CD14-positive monocyte (primary cell): ENCODE measurements around the gene CDK11B. TPM values are rescaled to one million over a fixed set of nuclear protein-coding genes. Genes with fewer than 3 reads are reported as not detected.

ENCODE experiments used
- DNase-seq, 3 donors: peaks; one replicate each; pipeline ENCODE4 v3.0.0-alpha.2; 2011 to 2022
- H2AFZ ChIP-seq: 2 replicates; pipeline ENCODE4 v1.6.0; 2012; ENCODE audit warnings: mild to moderate bottlenecking, low read depth, low read length, inconsistent platforms; ENCODE audit not compliant: insufficient read depth, poor library complexity, severe bottlenecking
- H3K27ac ChIP-seq, 2 donors: 1 replicate in 1 of 2; 2 replicates in 1 of 2; pipeline ENCODE4 v1.5.1; 2012 to 2013; ENCODE audit warnings: low read length in 2 of 2, control low read depth in 1 of 2, inconsistent platforms in 1 of 2, low read depth in 1 of 2, mild to moderate bottlenecking in 1 of 2
- H3K27me3 ChIP-seq, 2 donors: one replicate each; pipeline versions ENCODE4 v1.6.0 to v1.6.1; 2011 to 2013; ENCODE audit warnings: low read length in 2 of 2; ENCODE audit not compliant: control insufficient read depth in 2 of 2, insufficient read depth in 2 of 2
- H3K36me3 ChIP-seq, 2 donors: replicated peaks in 1 of 2; 1 replicate in 1 of 2; 2 replicates in 1 of 2; pipeline versions ENCODE4 v1.5.1 to v1.6.1; 2012 to 2013; ENCODE audit warnings: low read length in 2 of 2, control low read depth in 1 of 2, inconsistent platforms in 1 of 2, mild to moderate bottlenecking in 1 of 2; ENCODE audit not compliant: insufficient read depth in 2 of 2, control insufficient read depth in 1 of 2
- H3K4me1 ChIP-seq, 2 donors: 1 replicate in 1 of 2; 2 replicates in 1 of 2; pipeline versions ENCODE4 v1.5.1 to v1.6.1; 2012 to 2013; ENCODE audit warnings: low read length in 2 of 2, control low read depth in 1 of 2, inconsistent platforms in 1 of 2, mild to moderate bottlenecking in 1 of 2, moderate library complexity in 1 of 2; ENCODE audit not compliant: insufficient read depth in 2 of 2, control insufficient read depth in 1 of 2
- H3K4me2 ChIP-seq: replicated peaks from 2 replicates; pipeline ENCODE3; 2012; ENCODE audit warnings: low read length, moderate library complexity, mild to moderate bottlenecking; ENCODE audit not compliant: poor library complexity, severe bottlenecking; ENCODE audit errors: extremely low read depth
- H3K4me3 ChIP-seq, 3 experiments: fragments of 200-600 bp in 1 of 3; sonication (generic) in 1 of 3; replicated peaks in 1 of 3; 1 replicate in 2 of 3; 2 replicates in 1 of 3; pipeline ENCODE4 v1.5.1; 2011 to 2013; ENCODE audit warnings: low read length in 3 of 3, mild to moderate bottlenecking in 3 of 3, control low read depth in 2 of 3, low read depth in 2 of 3, inconsistent platforms in 1 of 3, moderate library complexity in 1 of 3
- H3K79me2 ChIP-seq: 2 replicates; pipeline ENCODE4 v1.6.0; 2012; ENCODE audit warnings: mild to moderate bottlenecking, control low read depth, inconsistent platforms, low read length, moderate library complexity; ENCODE audit not compliant: insufficient read depth
- H3K9ac ChIP-seq: 2 replicates; pipeline ENCODE4 v1.6.0; 2017; ENCODE audit warnings: low read length, mild to moderate bottlenecking; ENCODE audit not compliant: insufficient read depth, poor library complexity, severe bottlenecking
- H3K9me3 ChIP-seq, 2 donors: replicated peaks in 1 of 2; 1 replicate in 1 of 2; 2 replicates in 1 of 2; pipeline versions ENCODE4 v1.5.1 to v1.6.1; 2012 to 2013; ENCODE audit warnings: low read length in 2 of 2, control low read depth in 1 of 2; ENCODE audit not compliant: control insufficient read depth in 1 of 2, insufficient read depth in 1 of 2
- H4K20me1 ChIP-seq: 2 replicates; pipeline ENCODE4 v1.6.0; 2012; ENCODE audit warnings: mild to moderate bottlenecking, low read length, control low read depth, moderate library complexity; ENCODE audit not compliant: insufficient read depth
- H3K27ac Mint-ChIP-seq, 7 donors: one replicate each; pipeline ENCODE4 v1.8.0; 2020; ENCODE audit warnings: mild to moderate bottlenecking in 7 of 7, mixed read lengths in 7 of 7, moderate library complexity in 6 of 7, inconsistent platforms in 2 of 7
- H3K27me3 Mint-ChIP-seq, 3 donors: one replicate each; pipeline ENCODE4 v1.8.0; 2021 to 2022; ENCODE audit warnings: low read depth in 3 of 3, mild to moderate bottlenecking in 3 of 3, mixed read lengths in 3 of 3, moderate library complexity in 3 of 3, inconsistent platforms in 1 of 3
- H3K36me3 Mint-ChIP-seq, 2 donors: one replicate each; pipeline ENCODE4 v1.8.0; 2020; ENCODE audit warnings: mixed read lengths in 2 of 2, inconsistent platforms in 1 of 2, mild to moderate bottlenecking in 1 of 2
- H3K4me1 Mint-ChIP-seq: one replicate; pipeline ENCODE4 v1.8.0; 2020; ENCODE audit warnings: mild to moderate bottlenecking, mixed read lengths
- H3K4me3 Mint-ChIP-seq, 2 donors: one replicate each; pipeline ENCODE4 v1.8.0; 2020; ENCODE audit warnings: mild to moderate bottlenecking in 2 of 2, mixed read lengths in 2 of 2, moderate library complexity in 1 of 2
- H3K9me3 Mint-ChIP-seq, 7 donors: one replicate each; pipeline ENCODE4 v1.8.0; 2020 to 2022; ENCODE audit warnings: mixed read lengths in 7 of 7, mild to moderate bottlenecking in 6 of 7, moderate library complexity in 6 of 7, inconsistent platforms in 2 of 7
- WGBS: methylation state at CpG from one replicate; pipeline ENCODE4 v1.1.5; 2013; ENCODE audit warnings: missing lambda C conversion rate; ENCODE audit not compliant: insufficient coverage; 5-methylcytosine and 5-hydroxymethylcytosine counted together
- intact Hi-C, 2 donors: fragments of 100-400 bp; cut with micrococcal nuclease; formaldehyde crosslinking; loops; one replicate each; pipeline versions ENCODE4 v1.15.0 to v1.15.1; 2023
- polyA plus RNA-seq, 3 donors: library from polyadenylated mRNA; depleted of rRNA in 1 of 3; unstranded in 2 of 3; stranded (reverse) in 1 of 3; fragments of 300-500 nt in 2 of 3; fragments of >200 nt in 1 of 3; fragmentation: Illumina TruSeq in 2 of 3; gene quantifications; 1 replicate in 2 of 3; 2 replicates in 1 of 3; pipeline ENCODE4 v1.2.3, GENCODE V29; 2012 to 2021
- TF ChIP-seq, protein P1 (sequence below): fragments of 200-600 bp; IDR thresholded peaks from one replicate; pipeline ENCODE4 v1.8.0; 2022; ENCODE audit warnings: antibody characterized with exemption, mild to moderate bottlenecking

CDK11B gene
- polyA plus RNA-seq, 3 donors: 2.5 to 12.7 (median 6.6) TPM

DNA sequence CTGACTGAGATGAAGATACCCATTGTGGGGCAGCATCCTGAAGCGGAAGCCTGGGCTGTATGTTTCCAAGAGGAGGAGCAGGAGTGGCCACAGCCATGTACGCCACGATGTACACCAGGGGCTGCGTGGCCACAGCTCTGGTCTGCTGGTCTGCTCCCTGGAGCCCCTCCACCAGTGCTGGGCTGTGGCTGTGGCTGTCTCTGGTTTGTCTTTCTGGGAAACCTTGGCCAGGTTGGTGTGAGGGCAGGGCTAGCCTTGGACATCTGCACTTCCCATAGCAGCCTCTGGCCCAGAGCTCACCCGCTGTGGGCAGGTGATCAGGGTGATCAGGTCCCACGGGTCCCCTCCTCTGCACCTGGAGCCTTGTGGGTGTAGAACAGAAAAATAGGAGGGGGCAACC is 40.9 kb downstream of the CDK11B start:
- Histone ChIP-seq H4K20me1 (peaks cover 12% of the 10 kb centered on the region), H3K27ac (no peak overlapping the region), H3K4me2 (no peak overlapping the region), H3K4me3 (no peak overlapping the region), H3K9me3 (no peaks in the 10 kb centered on the region), H3K36me3 (peaks cover 0 to 5% of the 10 kb centered on the region in 2 donors), H3K79me2 (peaks cover 21% of the 10 kb centered on the region), H3K9ac (no peak overlapping the region), H3K4me1 (peaks cover 26 to 33% of the 10 kb centered on the region in 2 donors), H3K27me3 (no peaks in the 10 kb centered on the region), H2AFZ (no peak overlapping the region)
- 95% methylated on average over 6 of the region's 6 CpGs for WGBS
- Mint-ChIP-seq H3K27me3 (peaks cover 0 to 7% (median 0%) of the 10 kb centered on the region in 3 donors), H3K4me1 (peaks cover 30% of the 10 kb centered on the region), H3K36me3 (peaks cover 9 to 11% of the 10 kb centered on the region in 2 donors), H3K4me3 (no peak overlapping the region), H3K9me3 (peaks cover 0 to 2% (median 0%) of the 10 kb centered on the region in 7 donors), H3K27ac (no peak overlapping the region)
- intact Hi-C loops: no loop called here
- TF ChIP-seq, protein P1, sequence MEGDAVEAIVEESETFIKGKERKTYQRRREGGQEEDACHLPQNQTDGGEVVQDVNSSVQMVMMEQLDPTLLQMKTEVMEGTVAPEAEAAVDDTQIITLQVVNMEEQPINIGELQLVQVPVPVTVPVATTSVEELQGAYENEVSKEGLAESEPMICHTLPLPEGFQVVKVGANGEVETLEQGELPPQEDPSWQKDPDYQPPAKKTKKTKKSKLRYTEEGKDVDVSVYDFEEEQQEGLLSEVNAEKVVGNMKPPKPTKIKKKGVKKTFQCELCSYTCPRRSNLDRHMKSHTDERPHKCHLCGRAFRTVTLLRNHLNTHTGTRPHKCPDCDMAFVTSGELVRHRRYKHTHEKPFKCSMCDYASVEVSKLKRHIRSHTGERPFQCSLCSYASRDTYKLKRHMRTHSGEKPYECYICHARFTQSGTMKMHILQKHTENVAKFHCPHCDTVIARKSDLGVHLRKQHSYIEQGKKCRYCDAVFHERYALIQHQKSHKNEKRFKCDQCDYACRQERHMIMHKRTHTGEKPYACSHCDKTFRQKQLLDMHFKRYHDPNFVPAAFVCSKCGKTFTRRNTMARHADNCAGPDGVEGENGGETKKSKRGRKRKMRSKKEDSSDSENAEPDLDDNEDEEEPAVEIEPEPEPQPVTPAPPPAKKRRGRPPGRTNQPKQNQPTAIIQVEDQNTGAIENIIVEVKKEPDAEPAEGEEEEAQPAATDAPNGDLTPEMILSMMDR: no peak
- no peak for DNase-seq

DNA sequence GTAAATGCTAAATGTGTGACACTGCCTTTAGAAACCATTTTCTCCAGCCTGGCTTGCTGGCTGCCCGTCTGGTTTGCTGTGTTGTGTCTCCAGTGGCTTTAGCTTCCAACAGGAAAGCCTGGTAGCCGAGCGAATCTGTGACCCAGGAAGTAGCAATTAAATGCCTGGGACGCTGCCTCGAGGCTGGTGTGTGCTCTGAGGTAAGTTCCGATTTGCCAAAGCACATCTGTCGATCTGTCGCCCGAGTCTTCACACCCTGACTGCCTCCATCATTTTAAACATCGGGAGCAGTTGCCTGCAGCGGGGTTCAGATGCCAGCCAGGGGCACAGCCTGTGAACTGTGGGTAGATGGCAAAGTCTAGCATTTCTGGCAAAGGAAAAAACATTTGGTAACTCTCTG is 41.3 kb downstream of the CDK11B start:
- Histone ChIP-seq H3K36me3 (peaks cover 0 to 5% of the 10 kb centered on the region in 2 donors), H3K79me2 (peaks cover 22% of the 10 kb centered on the region), H4K20me1 (peaks cover 12% of the 10 kb centered on the region), H3K27me3 (no peaks in the 10 kb centered on the region), H3K4me3 (no peak overlapping the region), H3K4me1 (peaks cover 26 to 33% of the 10 kb centered on the region in 2 donors), H3K9ac (no peak overlapping the region), H3K4me2 (no peak overlapping the region), H3K9me3 (no peaks in the 10 kb centered on the region), H2AFZ (no peak overlapping the region), H3K27ac (no peak overlapping the region)
- 98% methylated on average over 4 of the region's 11 CpGs for WGBS
- Mint-ChIP-seq H3K9me3 (peaks cover 0 to 2% (median 0%) of the 10 kb centered on the region in 7 donors), H3K36me3 (peaks cover 9 to 11% of the 10 kb centered on the region in 2 donors), H3K27me3 (peaks cover 0 to 6% (median 0%) of the 10 kb centered on the region in 3 donors), H3K27ac (peak overlapping the region in 1 of 7 donors; percentile 7), H3K4me3 (peak overlapping the region; percentile 16 to 82), H3K4me1 (peaks cover 30% of the 10 kb centered on the region)
- DNase-seq: no peak
- TF ChIP-seq, protein P1: no peak
- intact Hi-C loops: no loop called here
